Measurements from ENCODE around the gene RAD9A. TPM values are rescaled to one million over a fixed set of nuclear protein-coding genes. Genes with fewer than 3 reads are reported as not detected.

Gene RAD9A
- total and polyA plus RNA-seq, 9 donors: 3.1 to 51.7 (median 20.3) TPM

- Histone ChIP-seq H3K27me3 (no peaks in the 10 kb centered on the region), H3K4me1 (ENCODE audit: insufficient read depth) (no peaks in the 10 kb centered on the region), H3K4me3 (no peak within 1 kb of the TSS), H3K36me3 (no peaks in the 10 kb centered on the region), H3K9me3 (no peaks in the 10 kb centered on the region), H3K27ac (no peak within 1 kb of the TSS)
- 63 to 75% (median 68%) methylated on average over 18 to 26 of the region's 26 CpGs for WGBS, 3 donors
- intact Hi-C loops (cut with DNase I): no loop called here
- TF ChIP-seq EP300 (IDR thresholded peaks at IDR 0.05) (no peak), CTCF (IDR thresholded peaks at IDR 0.05) (no peak), POLR2A (IDR thresholded peaks at IDR 0.05) (no peak)
- DNase-seq: peak in 1 of 5 donors; percentile 27
Measured at GRCh38 chr11:67437082-67437808, 45.5 kb downstream of the RAD9A start, which contains the start of gene PTPRCAP. PTPRCAP (minus strand) TSS chr11:67437682; CDS start chr11:67437619, 63 bp downstream.

GRCh38 chr11:67437809-67438157, 46.0 kb downstream of the RAD9A start:
- WGBS, 3 donors: 60 to 67% (median 64%) methylated on average over 3 of the region's 3 CpGs
- no peak overlapping the region for H3K4me3 ChIP-seq
- no peaks in the 10 kb centered on the region for H3K9me3 ChIP-seq
- intact Hi-C loops (cut with DNase I): no loop called here
- DNase-seq: peak in 1 of 5 donors; percentile 11
- H3K27ac ChIP-seq: no peak overlapping the region
- H3K4me1 ChIP-seq (ENCODE audit: insufficient read depth): peaks cover 4% of the 10 kb centered on the region
- no peaks in the 10 kb centered on the region for H3K27me3 ChIP-seq
- no peaks in the 10 kb centered on the region for H3K36me3 ChIP-seq
- TF ChIP-seq CTCF (IDR thresholded peaks at IDR 0.05) (no peak), EP300 (IDR thresholded peaks at IDR 0.05) (no peak), POLR2A (IDR thresholded peaks at IDR 0.05) (no peak)

GRCh38 chr11:67438158-67438902, 46.5 kb downstream of the RAD9A start:
- intact Hi-C loops (cut with DNase I): no loop called here
- peaks cover 4% of the 10 kb centered on the region for H3K4me1 ChIP-seq (ENCODE audit: insufficient read depth)
- H3K9me3 ChIP-seq: no peaks in the 10 kb centered on the region
- peak in 1 of 5 donors; percentile 33 for DNase-seq
- no peak overlapping the region for H3K27ac ChIP-seq
- H3K4me3 ChIP-seq: no peak overlapping the region
- whole genome bisulfite sequencing, 3 donors: 73 to 81% (median 76%) methylated on average over 41 of the region's 41 CpGs
- TF ChIP-seq CTCF (IDR thresholded peaks at IDR 0.05) (no peak), POLR2A (IDR thresholded peaks at IDR 0.05) (no peak), EP300 (IDR thresholded peaks at IDR 0.05) (no peak)
- H3K36me3 ChIP-seq: no peaks in the 10 kb centered on the region
- H3K27me3 ChIP-seq: no peaks in the 10 kb centered on the region

- peak in 3 of 5 donors; percentile 52 to 59 (median 53) for DNase-seq
- no peaks in the 10 kb centered on the region for H3K36me3 ChIP-seq
- H3K27ac ChIP-seq: no peak overlapping the region
- H3K27me3 ChIP-seq: no peaks in the 10 kb centered on the region
- intact Hi-C loops (cut with DNase I): loop anchor here in 1 of 4 donors (10.0 kb wide), 1 partner anchor 65 kb away; the partner anchor contains the start of genes CDK2AP2 and PITPNM1
- H3K4me3 ChIP-seq: no peak overlapping the region
- no peaks in the 10 kb centered on the region for H3K9me3 ChIP-seq
- 67 to 71% (median 71%) methylated on average over 31 of the region's 31 CpGs for WGBS, 3 donors
- H3K4me1 ChIP-seq (ENCODE audit: insufficient read depth): peaks cover 4% of the 10 kb centered on the region
- no peak for TF ChIP-seq CTCF (IDR thresholded peaks at IDR 0.05)
- no peak for TF ChIP-seq POLR2A (IDR thresholded peaks at IDR 0.05)
- TF ChIP-seq EP300 (IDR thresholded peaks at IDR 0.05): no peak
Measured at GRCh38 chr11:67439321-67440228, 47.8 kb downstream of the RAD9A start.

All from ovary (tissue), 9 donors.